Left hindlimb (tissue), 1 donor: ENCODE results near the gene GGTLC1.
"Not testable (repeated sequence)": the region's sequence is repeated elsewhere in the genome, so short reads cannot be mapped to it uniquely, and the experiment has no call there.

Source experiments
- DNase-seq: peaks from one replicate; pipeline ENCODE4 v3.0.0-alpha.2; 2018

The GGTLC1 gene

DNA sequence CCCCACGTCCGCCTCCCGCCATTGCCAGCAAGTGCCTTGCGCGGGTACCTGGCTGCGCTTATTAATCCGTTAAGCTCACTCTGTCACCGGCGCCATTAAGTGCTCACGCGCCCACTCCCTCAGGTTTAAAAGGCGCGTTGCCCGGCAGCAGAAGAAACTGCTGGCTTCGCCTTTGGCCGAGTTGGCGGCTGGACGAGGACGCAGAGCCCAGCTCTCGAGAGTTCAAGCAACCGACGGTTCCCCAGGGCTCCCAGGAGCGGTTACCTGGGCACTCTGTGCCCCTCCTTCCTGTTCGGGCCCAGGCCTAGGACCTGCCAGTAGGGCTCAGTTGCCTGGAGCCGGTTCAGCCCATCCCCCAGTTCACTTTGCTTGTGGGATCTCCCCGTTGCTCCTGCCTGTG, at the start of gene GGTLC1:
Gene GGTLC1, minus strand, starts transcription at position 219 of the 400 bp plus-strand sequence. CDS start 2,168 bp downstream, outside the sequence.
- no peak for DNase-seq

DNA sequence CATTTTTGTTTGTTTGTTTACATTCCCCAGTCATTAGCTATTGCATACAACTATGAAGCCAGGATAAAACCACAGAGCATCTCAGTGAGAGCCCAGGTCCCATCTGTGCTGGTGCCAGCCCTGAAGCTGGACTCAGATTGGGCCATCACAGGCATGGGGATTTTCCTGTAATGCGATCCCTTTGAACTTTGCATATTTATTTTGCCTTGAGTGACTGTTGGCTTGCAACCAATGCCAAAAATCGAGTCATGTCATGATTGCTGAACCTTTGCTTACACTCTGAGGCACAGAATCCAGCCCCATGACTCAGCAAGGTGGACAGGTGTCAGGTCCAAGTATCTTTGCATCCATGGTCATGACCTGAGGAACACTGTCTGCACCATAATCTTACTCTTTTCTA, 46.2 kb upstream of the GGTLC1 start:
- no peak for DNase-seq

- DNase-seq, result no peak
Observed at GRCh38 chr20:24033565-24033964, 45.0 kb upstream of the GGTLC1 start.

GRCh38 chr20:24033151-24033550, 44.6 kb upstream of the GGTLC1 start:
- no peak for DNase-seq

- no peak for DNase-seq
Observed at GRCh38 chr20:24032400-24032898, 43.9 kb upstream of the GGTLC1 start.

GRCh38 chr20:24027229-24027628, 38.6 kb upstream of the GGTLC1 start:
- DNase-seq, result peak; percentile 66

- no peak for DNase-seq
Observed at GRCh38 chr20:24022621-24023180, 34.1 kb upstream of the GGTLC1 start.

DNA sequence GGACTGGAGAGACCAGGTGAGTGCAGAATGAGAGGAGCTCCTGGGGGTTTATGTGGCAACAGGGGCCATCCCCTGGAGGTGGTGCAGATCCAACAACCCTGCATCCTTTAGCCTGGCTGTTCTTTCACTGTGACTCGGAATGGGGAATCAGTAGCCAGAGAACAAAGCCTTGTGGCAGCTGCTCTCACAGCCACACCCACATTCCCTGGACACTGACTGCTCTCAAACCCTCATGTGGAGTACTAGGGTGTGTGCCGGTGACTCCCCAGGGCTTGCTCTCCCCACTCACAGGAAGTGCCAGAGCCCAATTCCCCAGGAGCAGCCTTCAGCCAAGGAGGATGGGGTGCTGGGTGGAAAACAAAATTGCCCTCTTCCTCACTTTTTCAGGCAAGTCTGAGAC, 30.2 kb upstream of the GGTLC1 start:
- DNase-seq, result no peak

GRCh38 chr20:24017458-24017755, 28.8 kb upstream of the GGTLC1 start:
- no peak for DNase-seq

DNA sequence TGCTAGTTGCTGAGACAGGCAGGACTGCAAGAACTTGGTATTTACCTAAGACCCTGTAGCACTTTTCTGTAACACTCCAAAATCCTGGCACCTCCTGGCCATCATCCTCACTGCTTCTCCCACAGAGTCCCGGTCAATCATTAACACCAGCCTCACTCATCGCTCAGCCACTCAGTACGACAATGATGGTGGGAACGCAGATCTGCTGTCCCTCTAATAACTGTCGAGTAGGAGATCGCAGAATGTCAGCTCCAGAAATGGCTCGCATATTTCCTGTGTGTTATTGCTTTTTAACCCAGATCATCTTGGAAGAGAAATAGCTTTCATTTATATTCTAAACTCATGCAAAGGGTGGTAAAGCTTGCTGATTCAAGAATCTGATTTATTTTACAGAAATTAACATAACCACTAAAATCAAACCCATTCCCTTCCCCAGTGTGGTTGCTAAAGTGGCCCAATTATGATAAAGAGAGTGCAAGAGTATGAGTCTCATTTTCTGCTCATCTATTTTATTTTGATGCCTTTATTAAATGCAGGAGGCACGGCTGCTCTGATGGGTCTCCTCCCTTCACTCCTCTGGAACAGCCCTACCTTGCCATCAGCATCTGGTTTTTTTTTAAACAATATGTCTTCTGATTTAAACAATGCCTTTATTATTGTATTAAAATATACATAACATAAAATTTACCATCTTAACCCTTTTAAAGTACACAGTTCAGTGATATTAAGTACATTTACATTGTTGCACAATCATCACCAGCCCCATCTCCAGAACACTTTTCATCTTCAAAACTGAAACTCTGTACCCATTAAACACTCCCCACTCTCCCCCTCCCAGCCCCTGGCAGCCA, 28.3 kb upstream of the GGTLC1 start:
- DNase-seq, result no peak

DNA sequence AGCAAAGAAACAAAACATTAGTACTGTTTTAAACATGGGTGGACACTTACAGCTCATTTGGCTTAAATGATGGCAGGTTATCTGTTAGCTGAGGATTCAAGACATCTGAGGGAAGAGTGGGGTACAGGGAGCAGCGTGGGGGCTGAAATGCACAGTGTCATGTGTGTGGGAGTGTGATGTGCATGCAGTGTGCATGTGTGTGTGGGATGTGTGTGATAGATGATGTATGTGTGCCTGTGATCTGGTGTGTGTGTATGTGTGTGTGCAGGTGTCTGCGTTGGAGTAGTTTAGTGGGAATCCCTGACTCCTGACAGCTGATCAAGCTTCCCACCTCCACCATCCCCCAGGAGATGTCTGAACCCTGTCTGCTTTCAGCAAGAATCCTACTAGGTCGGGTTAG, 25.4 kb upstream of the GGTLC1 start:
- DNase-seq, result no peak

DNA sequence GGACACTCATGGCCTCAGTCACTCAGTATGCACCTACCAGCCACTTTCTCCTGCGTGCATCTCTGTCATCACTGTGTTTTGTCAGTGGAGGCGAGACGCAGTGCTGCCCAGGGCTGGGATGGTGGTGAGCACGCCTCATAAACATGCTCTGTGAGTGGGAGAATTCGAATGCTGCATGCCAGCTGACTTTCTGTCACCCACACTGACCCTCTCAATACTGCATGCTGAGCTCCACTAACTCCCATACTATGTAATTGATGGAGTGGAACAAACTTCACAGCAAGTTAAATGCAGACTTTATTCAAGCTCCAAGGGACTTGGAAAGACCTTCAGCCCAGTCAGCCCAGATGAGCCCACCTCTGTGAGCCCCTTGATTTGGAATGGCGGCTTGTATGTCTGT, 22.7 kb upstream of the GGTLC1 start:
- DNase-seq, result no peak

DNA sequence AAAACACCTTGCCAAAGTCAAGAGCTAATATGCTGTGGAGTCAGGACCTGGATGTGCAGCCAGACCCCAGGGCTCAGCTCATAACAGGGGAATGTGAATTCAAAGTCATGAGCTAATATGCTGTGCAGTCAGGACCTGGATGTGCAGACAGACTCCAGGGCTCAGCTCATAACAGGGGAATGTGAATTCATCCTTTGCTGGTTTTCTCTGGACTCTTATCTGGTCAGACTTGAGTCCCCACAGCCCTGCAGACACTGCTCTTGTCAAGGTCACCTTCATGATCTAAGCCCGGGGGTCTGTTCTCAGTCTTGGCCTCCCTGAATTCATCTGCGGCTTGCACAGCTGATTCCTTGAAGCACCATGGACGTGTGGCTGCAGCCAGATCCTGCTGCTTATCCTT, 19.2 kb upstream of the GGTLC1 start:
- DNase-seq, result no peak

- DNase-seq, result no peak
Observed at GRCh38 chr20:24007073-24007595, 18.6 kb upstream of the GGTLC1 start.

DNA sequence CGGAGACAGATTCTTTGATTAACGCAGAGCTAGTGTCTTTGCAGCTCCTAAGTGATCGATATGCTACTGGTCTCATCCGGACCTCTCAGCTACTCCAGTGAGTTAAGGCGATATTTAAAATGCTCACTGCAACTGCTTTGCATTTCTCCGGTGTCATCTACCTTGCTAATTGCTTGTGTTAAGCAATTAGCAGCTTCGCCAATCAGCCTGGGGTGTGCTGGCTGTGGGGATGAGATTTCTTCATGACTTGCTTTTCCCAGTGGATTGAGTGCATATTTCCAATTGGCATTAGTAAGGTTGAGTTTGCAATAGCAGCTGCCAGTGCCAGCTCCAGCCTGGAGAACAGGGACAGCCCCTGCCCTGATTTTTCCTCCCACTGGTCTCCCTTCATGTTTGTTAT, 18.0 kb upstream of the GGTLC1 start:
- DNase-seq, result no peak

- DNase-seq, result no peak
Observed at GRCh38 chr20:24004471-24004870, 15.9 kb upstream of the GGTLC1 start.

DNA sequence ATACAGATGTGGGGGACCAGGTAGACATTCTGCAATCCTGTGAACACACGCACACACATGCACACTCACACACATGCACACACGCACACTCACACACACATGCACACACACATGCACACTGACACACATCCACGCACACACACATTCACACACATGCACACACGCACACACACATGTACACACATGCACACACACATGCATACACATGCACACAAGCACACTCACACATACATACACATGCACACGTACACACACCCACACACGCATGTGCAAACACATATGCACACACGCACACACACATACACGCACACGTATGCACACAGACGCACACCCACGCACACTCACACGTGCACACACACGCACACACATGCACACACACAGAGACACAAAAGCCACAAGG, 14.3 kb upstream of the GGTLC1 start:
- no peak for DNase-seq

- DNase-seq, result no peak
Observed at GRCh38 chr20:24001712-24002405, 13.3 kb upstream of the GGTLC1 start.

DNA sequence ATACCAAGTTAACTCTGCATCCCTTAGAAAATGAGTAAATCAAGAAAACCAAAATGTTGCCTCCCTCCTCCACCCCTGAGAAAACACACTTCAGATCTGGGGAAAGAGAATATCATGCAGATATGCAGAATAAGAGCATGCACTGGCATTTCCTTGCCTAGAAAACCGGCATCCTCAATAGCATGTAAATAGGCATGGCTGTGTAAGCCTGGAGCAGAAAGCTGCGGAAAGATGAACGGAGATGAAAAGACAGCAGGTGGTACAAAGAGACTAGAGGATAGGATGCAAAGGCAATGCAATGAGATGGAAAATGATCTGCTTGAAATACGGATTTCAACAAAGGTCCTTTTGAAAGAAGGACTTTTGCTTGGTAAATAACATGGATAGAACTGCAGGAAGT, 10.3 kb upstream of the GGTLC1 start:
- no peak for DNase-seq

GRCh38 chr20:23998392-23998791, 9.8 kb upstream of the GGTLC1 start:
- DNase-seq, result no peak

GRCh38 chr20:23995905-23996666, 7.5 kb upstream of the GGTLC1 start:
- no peak for DNase-seq

DNA sequence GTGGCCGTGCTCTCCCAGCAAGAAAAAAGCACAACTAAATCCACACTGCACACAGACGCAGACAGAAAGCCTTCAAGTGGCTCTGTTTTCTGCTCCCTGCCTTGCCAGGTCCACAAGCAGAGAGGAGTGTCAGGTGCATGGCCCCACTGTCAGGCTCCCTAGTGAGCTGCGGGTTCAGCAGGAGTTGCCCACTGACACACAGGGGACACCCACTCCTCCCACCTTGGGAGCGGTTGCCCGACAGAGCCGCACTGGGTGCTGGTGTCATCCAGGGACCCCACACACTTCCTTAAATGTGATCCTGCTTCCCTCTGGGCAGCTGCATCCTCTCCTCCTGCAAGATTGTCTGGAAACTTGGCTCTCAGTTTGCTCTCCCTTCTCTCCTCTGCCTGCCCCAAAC, 6.7 kb upstream of the GGTLC1 start:
- DNase-seq, result not testable (repeated sequence)
